GM12891 (cell line): ENCODE data around the gene PTGS1.

Source experiments
- POLR2A ChIP-seq: IDR thresholded peaks from 2 replicates; pipeline ENCODE4 v1.6.1; 2011; ENCODE audit warnings: low read depth, low read length, control low read depth
- POLR2AphosphoS5 ChIP-seq: IDR thresholded peaks from 2 replicates; pipeline ENCODE4 v1.6.1; 2011; ENCODE audit warnings: low read depth, low read length, control low read depth

GRCh38 chr9:122337556-122337929, 33.3 kb upstream of the PTGS1 start:
- TF ChIP-seq POLR2A (no peak), POLR2AphosphoS5 (no peak)
